ENCODE measurements around the gene MACO1. TPM values are rescaled to one million over a fixed set of nuclear protein-coding genes. Genes with fewer than 3 reads are reported as not detected.
"Not testable (repeated sequence)": the region's sequence is repeated elsewhere in the genome, so short reads cannot be mapped to it uniquely, and the experiment has no call there.

MACO1 gene
- total and polyA plus RNA-seq, 2 of the 8 experiments (the other 6 are each of a cell fraction or from before 2014, with no cell fraction given) = 3.5 to 15.1 TPM

DNA sequence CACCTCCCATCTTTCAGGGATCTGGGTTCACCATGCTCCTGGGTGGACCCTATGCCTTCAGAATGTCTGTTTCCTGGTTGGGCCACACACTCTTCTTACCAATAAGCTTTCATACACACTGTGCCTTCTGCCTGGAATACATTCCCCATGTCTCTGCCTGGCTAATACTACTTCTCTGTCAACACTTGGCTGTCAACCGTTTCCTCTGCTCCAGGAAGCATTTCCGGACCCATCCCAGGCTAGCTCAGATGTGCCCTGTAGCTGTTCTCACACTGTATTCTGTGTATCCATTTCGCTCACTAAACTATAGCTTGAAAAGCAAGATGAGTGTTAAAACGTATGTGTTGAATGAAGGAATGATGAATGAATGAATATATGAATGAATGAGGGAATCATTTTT, 43.6 kb upstream of the MACO1 start:
- H3K4me1 ChIP-seq (replicated peaks in 1 of 4; ENCODE audit: control insufficient read depth in 3 of 4, insufficient read depth in 4 of 4, low read length in 3 of 4); H3K36me3 ChIP-seq (ENCODE audit: control insufficient read depth in 2 of 4, insufficient read depth in 4 of 4, low read length in 3 of 4); H3K9me3 ChIP-seq (ENCODE audit: insufficient read depth in 2 of 2, low read depth in 1 of 2, low read length in 1 of 2); H3K4me2 ChIP-seq (ENCODE audit: insufficient read depth in 1 of 2, low read depth in 2 of 2, low read length in 2 of 2); H4K91ac ChIP-seq (replicated peaks; ENCODE audit: insufficient read length, low read length); H3K23me2 ChIP-seq (ENCODE audit: low read depth, low read length); H2BK120ac ChIP-seq (replicated peaks; ENCODE audit: low read depth, low read length); H2BK15ac ChIP-seq (ENCODE audit: low read length); H3K18ac ChIP-seq (ENCODE audit: extremely low read depth, low read length); H2BK12ac ChIP-seq (ENCODE audit: low read depth, low read length); H4K20me1 ChIP-seq (replicated peaks in 1 of 2; ENCODE audit: control insufficient read depth in 1 of 2, insufficient read depth in 2 of 2, low read length in 2 of 2); H3K4me3 ChIP-seq (ENCODE audit: extremely low read depth in 1 of 4, insufficient read depth in 2 of 4, low read depth in 3 of 4, low read length in 4 of 4); H2BK5ac ChIP-seq (ENCODE audit: low read depth, low read length); FAIRE-seq; H4K5ac ChIP-seq (ENCODE audit: insufficient read length, low read depth, low read length); H3K27me3 ChIP-seq (replicated peaks in 1 of 4; ENCODE audit: control insufficient read depth in 3 of 4, extremely low read depth in 1 of 4, insufficient read depth in 3 of 4, low read length in 3 of 4); H3K27ac ChIP-seq (ENCODE audit: low read depth, low read length); H2AFZ ChIP-seq (ENCODE audit: low read length); H3K4ac ChIP-seq (replicated peaks; ENCODE audit: insufficient read length, low read depth, low read length); H3K23ac ChIP-seq (ENCODE audit: insufficient read length); H3K56ac ChIP-seq (replicated peaks; ENCODE audit: insufficient read length, low read depth, low read length); H2BK20ac ChIP-seq (ENCODE audit: low read length); H3K79me1 ChIP-seq (ENCODE audit: low read depth, low read length); H4K8ac ChIP-seq (ENCODE audit: extremely low read depth, insufficient read depth, low read length); H3K79me2 ChIP-seq (ENCODE audit: control insufficient read depth in 1 of 2, insufficient read depth in 2 of 2, low read length in 2 of 2); H2AK5ac ChIP-seq (ENCODE audit: low read depth, low read length); H3K14ac ChIP-seq (ENCODE audit: insufficient read length); H3K9ac ChIP-seq (replicated peaks in 1 of 4; ENCODE audit: extremely low read depth in 1 of 4, low read depth in 3 of 4, low read length in 3 of 4): not testable (repeated sequence)
- WGBS, 2 experiments (ENCODE audit: extremely low coverage in 1 of 2, insufficient coverage in 1 of 2, insufficient read length in 1 of 2, insufficient replicate concordance in 2 of 2, low coverage in 1 of 2, low lambda C conversion rate in 2 of 2, missing lambda C conversion rate in 1 of 2) = 84% methylated on average over 4 of the region's 4 CpGs; no CpG with 5 or more reads in 1 of the 2 experiments
- CTCF ChIA-PET (ENCODE audit: partially characterized antibody) = interaction anchor here (0.6 kb wide), 1 partner anchor 106 kb away, joined by 3 read pairs; no protein-coding TSS in a partner anchor
- POLR2A ChIA-PET (ENCODE audit: partially characterized antibody) = interaction anchor here (1.0 kb wide), 1 partner anchor 140 kb away, joined by 3 read pairs; the partner anchor contains the start of gene RSRP1
- peak in 1 of 2 experiments; percentile 3 for DNase-seq (ENCODE audit: low read depth in 1 of 2, low spot score in 2 of 2)

DNA sequence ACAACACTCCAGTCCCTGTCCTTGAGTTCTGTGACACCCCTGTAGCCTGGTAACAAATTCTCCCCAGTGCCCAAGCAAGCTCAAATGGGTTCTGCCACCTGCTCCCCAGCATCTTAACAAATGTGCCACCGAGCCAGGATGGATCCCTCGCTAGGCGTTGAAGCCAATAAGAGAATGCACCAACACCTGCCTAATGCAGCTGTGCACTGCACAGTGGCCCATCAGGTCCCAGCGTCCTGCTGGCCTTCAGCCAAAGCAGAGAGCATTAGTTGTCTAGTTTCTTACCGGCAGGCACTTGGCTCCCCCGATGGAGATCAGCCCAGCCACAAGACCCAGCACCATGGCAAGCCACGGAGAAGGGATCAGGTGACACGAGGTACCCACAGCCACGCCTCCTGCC, 42.0 kb upstream of the MACO1 start:
- H3K4me1 ChIP-seq (replicated peaks in 1 of 4; ENCODE audit: control insufficient read depth in 3 of 4, insufficient read depth in 4 of 4, low read length in 3 of 4); H3K4me3 ChIP-seq (ENCODE audit: extremely low read depth in 1 of 4, insufficient read depth in 2 of 4, low read depth in 3 of 4, low read length in 4 of 4); H2BK120ac ChIP-seq (replicated peaks; ENCODE audit: low read depth, low read length); H3K14ac ChIP-seq (ENCODE audit: insufficient read length); H3K4me2 ChIP-seq (ENCODE audit: insufficient read depth in 1 of 2, low read depth in 2 of 2, low read length in 2 of 2); H3K18ac ChIP-seq (ENCODE audit: extremely low read depth, low read length); H4K8ac ChIP-seq (ENCODE audit: extremely low read depth, insufficient read depth, low read length); H3K23me2 ChIP-seq (ENCODE audit: low read depth, low read length); H3K4ac ChIP-seq (replicated peaks; ENCODE audit: insufficient read length, low read depth, low read length); H3K56ac ChIP-seq (replicated peaks; ENCODE audit: insufficient read length, low read depth, low read length); H2BK5ac ChIP-seq (ENCODE audit: low read depth, low read length); H2AK5ac ChIP-seq (ENCODE audit: low read depth, low read length); H3K23ac ChIP-seq (ENCODE audit: insufficient read length); H3K27me3 ChIP-seq (replicated peaks in 1 of 4; ENCODE audit: control insufficient read depth in 3 of 4, extremely low read depth in 1 of 4, insufficient read depth in 3 of 4, low read length in 3 of 4); H3K9me3 ChIP-seq (ENCODE audit: insufficient read depth in 2 of 2, low read depth in 1 of 2, low read length in 1 of 2); POLR2A ChIA-PET (ENCODE audit: partially characterized antibody); H3K27ac ChIP-seq (ENCODE audit: low read depth, low read length); H3K9ac ChIP-seq (replicated peaks in 1 of 4; ENCODE audit: extremely low read depth in 1 of 4, low read depth in 3 of 4, low read length in 3 of 4); H2BK20ac ChIP-seq (ENCODE audit: low read length); H4K5ac ChIP-seq (ENCODE audit: insufficient read length, low read depth, low read length); H3K79me1 ChIP-seq (ENCODE audit: low read depth, low read length); H3K79me2 ChIP-seq (ENCODE audit: control insufficient read depth in 1 of 2, insufficient read depth in 2 of 2, low read length in 2 of 2); H2BK12ac ChIP-seq (ENCODE audit: low read depth, low read length); H2AFZ ChIP-seq (ENCODE audit: low read length); H4K91ac ChIP-seq (replicated peaks; ENCODE audit: insufficient read length, low read length); H3K36me3 ChIP-seq (ENCODE audit: control insufficient read depth in 2 of 4, insufficient read depth in 4 of 4, low read length in 3 of 4); FAIRE-seq; H4K20me1 ChIP-seq (replicated peaks in 1 of 2; ENCODE audit: control insufficient read depth in 1 of 2, insufficient read depth in 2 of 2, low read length in 2 of 2); CTCF ChIA-PET (ENCODE audit: partially characterized antibody); H2BK15ac ChIP-seq (ENCODE audit: low read length): not testable (repeated sequence)
- peak in 1 of 2 experiments; percentile 41 for DNase-seq (ENCODE audit: low read depth in 1 of 2, low spot score in 2 of 2)
- WGBS, 2 experiments (ENCODE audit: extremely low coverage in 1 of 2, insufficient coverage in 1 of 2, insufficient read length in 1 of 2, insufficient replicate concordance in 2 of 2, low coverage in 1 of 2, low lambda C conversion rate in 2 of 2, missing lambda C conversion rate in 1 of 2) = 88% methylated on average over 8 of the region's 9 CpGs; no CpG with 5 or more reads in 1 of the 2 experiments
